ENCODE results near the gene MARCKS.

MARCKS gene

GRCh38 chr6:113856625-113857555, at the start of gene MARCKS:
MARCKS (plus strand) TSS chr6:113857345; CDS start chr6:113857746, 401 bp downstream.
- DNase-seq = no peak

GRCh38 chr6:113809826-113810225, 47.3 kb upstream of the MARCKS start:
- DNase-seq = peak; percentile 80 to 81

GRCh38 chr6:113813142-113813541, 44.0 kb upstream of the MARCKS start:
- DNase-seq = no peak

- peak in 1 of 2 experiments; percentile 32 for DNase-seq
Measured at GRCh38 chr6:113818578-113818977, 38.6 kb upstream of the MARCKS start.

GRCh38 chr6:113819169-113819830, 37.8 kb upstream of the MARCKS start:
- DNase-seq = no peak

GRCh38 chr6:113820761-113821160, 36.4 kb upstream of the MARCKS start:
- DNase-seq = no peak

- no peak for DNase-seq
Measured at GRCh38 chr6:113821445-113821844, 35.7 kb upstream of the MARCKS start.

- DNase-seq = no peak
Measured at GRCh38 chr6:113823916-113824315, 33.2 kb upstream of the MARCKS start.

- no peak for DNase-seq
Measured at GRCh38 chr6:113824411-113824810, 32.7 kb upstream of the MARCKS start.

GRCh38 chr6:113824866-113825265, 32.3 kb upstream of the MARCKS start:
- DNase-seq = no peak

GRCh38 chr6:113825781-113826180, 31.4 kb upstream of the MARCKS start:
- no peak for DNase-seq

- no peak for DNase-seq
Measured at GRCh38 chr6:113828984-113829695, 28.0 kb upstream of the MARCKS start.

GRCh38 chr6:113829696-113830045, 27.5 kb upstream of the MARCKS start:
- DNase-seq = no peak

GRCh38 chr6:113830140-113830539, 27.0 kb upstream of the MARCKS start:
- no peak for DNase-seq

- DNase-seq = no peak
Measured at GRCh38 chr6:113833537-113833936, 23.6 kb upstream of the MARCKS start.

- no peak for DNase-seq
Measured at GRCh38 chr6:113837170-113837569, 20.0 kb upstream of the MARCKS start.

- DNase-seq = no peak
Measured at GRCh38 chr6:113842165-113842564, 15.0 kb upstream of the MARCKS start.

- no peak for DNase-seq
Measured at GRCh38 chr6:113843500-113844073, 13.6 kb upstream of the MARCKS start.

- no peak for DNase-seq
Measured at GRCh38 chr6:113846577-113846976, 10.6 kb upstream of the MARCKS start.

GRCh38 chr6:113847447-113847846, 9.7 kb upstream of the MARCKS start:
- no peak for DNase-seq

- no peak for DNase-seq
Measured at GRCh38 chr6:113848280-113848679, 8.9 kb upstream of the MARCKS start.

GRCh38 chr6:113848811-113849210, 8.3 kb upstream of the MARCKS start:
- no peak for DNase-seq

- no peak for DNase-seq
Measured at GRCh38 chr6:113853252-113853651, 3.9 kb upstream of the MARCKS start.

Measured in AML-193 (cell line).